ENCODE results near the gene SPRY2. TPM values are rescaled to one million over a fixed set of nuclear protein-coding genes. Genes with fewer than 3 reads are reported as not detected.
"Not testable (repeated sequence)": the region's sequence is repeated elsewhere in the genome, so short reads cannot be mapped to it uniquely, and the experiment has no call there.

The SPRY2 gene
- total RNA-seq, 1 donor from 2014 or later: not detected

GRCh38 chr13:80355496-80356094 is 14.7 kb upstream of the SPRY2 start:
- intact Hi-C loops (cut with micrococcal nuclease): not testable (repeated sequence)

DNA sequence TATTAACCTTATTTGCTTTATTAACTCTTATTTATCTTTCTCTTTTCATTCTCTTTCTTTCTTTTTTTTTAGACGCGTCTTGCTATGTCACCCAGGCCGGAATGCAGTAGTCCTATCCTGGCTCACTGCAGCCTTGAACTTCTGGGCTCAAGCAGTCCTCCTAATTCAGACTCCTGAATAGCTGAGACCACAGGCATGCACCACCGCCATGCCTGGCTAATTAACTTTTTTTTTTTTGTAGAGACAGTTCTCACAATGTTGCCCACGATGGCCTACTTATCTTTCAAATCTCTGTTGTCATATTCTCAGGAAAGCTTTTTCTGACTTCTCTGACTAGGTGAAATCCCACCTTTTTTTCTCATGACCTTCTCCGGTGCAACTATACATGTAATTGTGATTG is 7.8 kb upstream of the SPRY2 start:
- intact Hi-C loops (cut with micrococcal nuclease): no loop called here

GRCh38 chr13:80348314-80348713 is 7.4 kb upstream of the SPRY2 start:
- intact Hi-C loops (cut with micrococcal nuclease): no loop called here

GRCh38 chr13:80345771-80346510 is 5.0 kb upstream of the SPRY2 start:
- intact Hi-C loops (cut with micrococcal nuclease): no loop called here

GRCh38 chr13:80344032-80344431 is 3.1 kb upstream of the SPRY2 start:
- intact Hi-C loops (cut with micrococcal nuclease): loop anchor here (5.0 kb wide), 2 partner anchors 1737 to 1752 kb away; no protein-coding TSS in a partner anchor

GRCh38 chr13:80342471-80343371 is 1.8 kb upstream of the SPRY2 start:
- intact Hi-C loops (cut with micrococcal nuclease): loop anchor here (2.0 to 5.0 kb wide), 3 partner anchors 20 to 1750 kb away; no protein-coding TSS in a partner anchor

GRCh38 chr13:80341756-80342370 is 937 bp upstream of the SPRY2 start:
- intact Hi-C loops (cut with micrococcal nuclease): loop anchor here (2.0 to 5.0 kb wide), 3 partner anchors 21 to 1750 kb away; no protein-coding TSS in a partner anchor

- intact Hi-C loops (cut with micrococcal nuclease): loop anchor here (5.0 kb wide), 2 partner anchors 1733 to 1748 kb away; no protein-coding TSS in a partner anchor
Measured at GRCh38 chr13:80340651-80341100, 250 bp downstream of the SPRY2 start.

DNA sequence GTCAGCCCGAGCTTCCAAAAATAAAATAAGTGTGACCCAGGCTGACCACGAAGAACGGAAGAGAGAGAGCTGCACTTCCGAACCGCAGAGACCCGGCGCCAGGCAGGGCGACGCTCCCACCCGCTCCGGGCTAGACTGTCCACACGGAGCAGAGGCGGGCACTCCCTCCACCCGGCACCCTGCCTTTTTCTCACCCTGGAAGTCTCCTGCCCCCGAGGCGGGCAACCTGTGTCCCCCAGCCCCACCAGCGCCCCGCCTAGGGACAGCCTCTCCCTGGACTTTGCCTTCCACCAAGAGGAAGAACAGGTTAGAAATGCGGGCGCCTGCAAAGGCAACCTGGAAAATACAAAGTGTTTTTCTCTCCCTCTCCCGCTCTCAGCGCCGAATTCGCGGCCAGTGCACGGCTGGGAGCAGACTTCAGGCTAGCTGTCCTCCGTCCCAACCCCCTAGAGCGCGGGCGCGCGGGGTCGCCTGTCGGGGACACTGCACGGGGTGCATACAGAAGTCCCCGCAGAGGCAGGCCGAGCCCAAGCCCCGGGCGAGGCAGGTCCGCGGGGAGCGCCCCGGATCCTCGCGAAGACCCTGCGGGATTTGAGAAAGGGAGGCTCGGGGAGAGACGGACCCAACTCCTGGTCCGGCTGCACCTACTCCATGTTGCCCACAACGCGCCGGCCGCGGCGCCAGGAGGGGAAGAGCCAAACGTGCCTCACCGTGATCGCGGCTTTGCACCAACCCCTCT is 845 bp downstream of the SPRY2 start:
- intact Hi-C loops (cut with micrococcal nuclease): loop anchor here (5.0 kb wide), 2 partner anchors 1733 to 1748 kb away; no protein-coding TSS in a partner anchor

DNA sequence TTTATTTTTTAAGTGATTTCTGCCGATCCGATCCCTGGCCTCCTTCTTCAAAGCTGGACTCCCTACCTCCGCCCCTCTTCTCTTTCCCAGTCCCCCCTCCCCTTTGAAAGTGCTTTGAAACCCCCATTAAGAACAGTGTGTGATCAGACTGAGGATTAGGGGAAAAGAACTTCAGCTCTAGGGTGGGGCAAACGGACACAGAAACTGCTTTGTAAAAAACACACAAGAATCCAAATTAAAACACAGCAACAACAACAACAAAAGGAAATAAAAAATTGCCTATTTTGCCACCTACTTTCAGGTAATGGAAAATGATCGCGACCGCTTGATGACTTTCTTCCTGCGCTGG is 1.4 kb downstream of the SPRY2 start:
- intact Hi-C loops (cut with micrococcal nuclease): no loop called here

DNA sequence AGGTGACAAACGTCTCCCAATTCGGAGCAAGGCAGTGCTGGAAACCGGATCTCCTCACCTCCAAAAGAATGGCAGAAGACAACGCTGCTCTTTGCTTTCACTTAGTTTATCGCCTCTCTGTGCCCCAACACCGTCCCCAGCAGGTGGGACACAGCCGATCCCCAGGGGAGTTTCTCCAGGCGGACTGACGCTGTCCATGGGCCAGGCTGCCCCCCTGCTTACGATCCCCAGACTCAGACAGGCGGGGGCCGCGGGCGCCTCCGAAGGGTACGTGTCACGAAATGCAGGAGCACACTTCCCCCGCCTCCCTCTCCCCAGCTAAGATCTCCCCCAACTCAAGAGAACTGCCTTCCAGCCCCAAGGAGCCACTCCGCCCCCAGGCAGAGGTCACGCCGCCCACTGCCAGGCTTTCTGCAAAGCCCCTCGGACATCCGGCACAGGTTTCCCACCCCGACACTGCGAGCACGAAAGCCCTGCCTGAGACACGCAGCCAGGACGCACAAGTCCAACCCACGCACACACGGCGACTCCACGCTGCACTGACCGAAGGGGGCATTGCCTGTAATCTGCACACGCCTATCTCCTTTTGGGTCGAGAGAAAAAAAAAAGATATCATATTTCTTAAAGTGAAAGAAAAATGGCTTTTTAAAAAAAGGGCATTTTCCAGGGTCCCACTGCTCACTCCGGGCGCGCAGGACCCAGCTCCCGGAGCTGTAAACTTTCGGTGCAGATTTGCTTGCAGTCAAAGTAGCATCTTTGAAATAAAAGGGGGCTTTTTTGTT is 2.0 kb downstream of the SPRY2 start:
- intact Hi-C loops (cut with micrococcal nuclease): no loop called here

DNA sequence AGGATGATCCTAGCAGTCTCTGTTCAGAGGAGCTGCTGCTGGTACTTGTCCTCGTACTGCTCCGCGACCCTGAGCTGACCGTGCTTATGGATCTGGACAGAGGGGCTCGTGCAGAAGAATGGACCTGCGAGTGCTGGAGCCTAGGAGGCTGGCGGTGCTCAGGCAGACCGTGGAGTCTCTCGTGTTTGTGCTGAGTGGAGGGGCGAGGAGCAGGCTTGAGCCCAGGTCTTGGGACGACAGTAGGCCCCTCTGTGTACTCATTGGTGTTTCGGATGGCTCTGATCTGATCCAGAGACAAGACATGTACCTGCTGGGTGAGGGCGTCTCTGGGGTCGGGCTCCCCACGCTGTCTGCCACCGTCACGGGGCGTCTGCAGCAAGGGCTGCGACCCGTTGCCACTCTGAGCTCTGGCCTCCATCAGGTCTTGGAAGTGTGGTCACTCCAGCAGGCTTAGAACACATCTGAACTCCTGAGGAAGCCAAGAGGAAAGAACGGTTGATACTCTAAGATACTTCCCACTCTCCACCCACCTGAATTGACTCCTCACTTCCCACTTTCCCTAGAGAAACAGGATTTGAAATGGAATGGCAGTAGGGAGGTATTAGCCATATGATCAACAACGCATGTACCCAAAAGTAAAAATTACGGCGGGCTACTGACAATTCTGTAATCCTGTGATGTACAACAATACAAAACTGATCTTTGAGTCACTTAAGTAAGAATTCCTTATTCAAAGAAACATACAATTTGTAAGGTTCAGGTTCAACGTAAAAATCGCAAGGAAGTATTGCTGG is 3.4 kb downstream of the SPRY2 start:
- intact Hi-C loops (cut with micrococcal nuclease): no loop called here

- intact Hi-C loops (cut with micrococcal nuclease): no loop called here
Measured at GRCh38 chr13:80336776-80337287, 4.1 kb downstream of the SPRY2 start.

- intact Hi-C loops (cut with micrococcal nuclease): no loop called here
Measured at GRCh38 chr13:80336370-80336769, 4.6 kb downstream of the SPRY2 start.

GRCh38 chr13:80334597-80335260 is 6.2 kb downstream of the SPRY2 start:
- intact Hi-C loops (cut with micrococcal nuclease): no loop called here

- intact Hi-C loops (cut with micrococcal nuclease): no loop called here
Measured at GRCh38 chr13:80331984-80332383, 8.9 kb downstream of the SPRY2 start.

GRCh38 chr13:80329250-80329649 is 11.7 kb downstream of the SPRY2 start:
- intact Hi-C loops (cut with micrococcal nuclease): no loop called here

DNA sequence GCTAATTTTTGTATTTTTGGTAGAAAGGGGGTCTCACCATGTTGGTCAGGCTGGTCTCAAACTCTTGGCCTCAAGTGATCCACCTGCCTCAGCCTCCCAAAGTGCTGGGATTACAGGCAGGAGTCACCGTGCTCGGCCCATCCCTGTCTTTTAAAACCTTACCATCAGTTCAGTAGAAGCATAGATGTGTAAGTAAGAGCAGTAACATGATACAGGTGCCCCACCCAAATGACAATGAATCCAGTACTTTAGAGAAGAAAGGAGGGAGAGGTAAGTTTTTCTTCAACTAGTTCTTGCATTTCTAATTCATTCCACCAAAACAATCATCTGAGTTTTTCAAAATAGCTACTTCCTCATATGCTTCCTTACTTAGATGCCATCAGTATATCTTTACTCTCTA is 21.9 kb downstream of the SPRY2 start:
- intact Hi-C loops (cut with micrococcal nuclease): no loop called here

Data from T-helper 2 cell treated with Interferon-gamma antibody and Interleukin-4, amounts not matched to agents 100 ng/mL and 5 ng/mL, for 36 hours (primary cell).